PC-3 (cell line): ENCODE measurements around the gene LPCAT1. TPM values are rescaled to one million over a fixed set of nuclear protein-coding genes. Genes with fewer than 3 reads are reported as not detected.

Experiments
- ATAC-seq: fragments of 200-7000 bp; cut with Tn5 transposase; 2 replicates; pipeline ENCODE4 v1.9.1; 2020; ENCODE audit warnings: mild to moderate bottlenecking, moderate library complexity
- BruUV-seq: library from RNA; stranded (reverse); fragments of 400-500 nt; replicated peaks from 2 replicates; lab custom pipeline; 2021; lab: Mats Ljungman, UMichigan
- CTCF ChIA-PET: fragments of 300-600 bp; sonication (Branson Sonifier 250); formaldehyde crosslinking; loops from one replicate; lab custom pipeline; 2022; ENCODE audit warnings: antibody characterized with exemption; lab: Charles Lee
- POLR2A ChIA-PET: fragments of 300-600 bp; sonication (Branson Sonifier 250); formaldehyde crosslinking; loops from one replicate; lab custom pipeline; 2022; ENCODE audit warnings: antibody characterized with exemption; ENCODE audit not compliant: unreplicated experiment; lab: Charles Lee
- DNase-seq: peaks from one replicate; pipeline ENCODE4 v3.0.0-alpha.2; 2015
- H2AFZ ChIP-seq: fragments of 300-600 bp; sonication (generic); 2 replicates; pipeline ENCODE4 v1.6.0; 2016; ENCODE audit warnings: antibody characterized with exemption, low read length
- H3F3A ChIP-seq: fragments of 300-600 bp; sonication (generic); one replicate; pipeline ENCODE4 v1.6.0; 2017; ENCODE audit warnings: antibody characterized with exemption, low read length, control low read depth, mild to moderate bottlenecking; ENCODE audit not compliant: unreplicated experiment
- H3K27ac ChIP-seq: fragments of 300-600 bp; sonication (generic); 2 replicates; pipeline ENCODE4 v1.5.1; 2016; ENCODE audit warnings: mild to moderate bottlenecking, low read length
- H3K27me3 ChIP-seq: fragments of 300-600 bp; sonication (generic); 2 replicates; pipeline ENCODE4 v1.6.1; 2016; ENCODE audit warnings: low read length, mixed read lengths
- H3K36me3 ChIP-seq: fragments of 300-600 bp; sonication (generic); 2 replicates; pipeline ENCODE4 v1.6.1; 2016; ENCODE audit warnings: low read depth, mixed run types, low read length, mixed read lengths
- H3K4me1 ChIP-seq: fragments of 300-600 bp; sonication (generic); 2 replicates; pipeline ENCODE4 v1.5.1; 2016; ENCODE audit warnings: low read length; ENCODE audit not compliant: insufficient read depth
- H3K4me2 ChIP-seq: fragments of 300-600 bp; sonication (generic); 2 replicates; pipeline ENCODE4 v1.6.0; 2016; ENCODE audit warnings: low read length
- H3K4me3 ChIP-seq: fragments of 300-600 bp; sonication (generic); 2 replicates; pipeline ENCODE4 v1.5.1; 2016; ENCODE audit warnings: mild to moderate bottlenecking, low read length, mixed read lengths
- H3K79me2 ChIP-seq: fragments of 300-600 bp; sonication (generic); 2 replicates; pipeline ENCODE4 v1.6.1; 2017; ENCODE audit warnings: low read length, mixed read lengths
- H3K9ac ChIP-seq: fragments of 300-600 bp; sonication (generic); 2 replicates; pipeline ENCODE4 v1.6.0; 2016; ENCODE audit warnings: mild to moderate bottlenecking, low read length
- H3K9me2 ChIP-seq: fragments of 300-600 bp; sonication (generic); replicated peaks from 2 replicates; pipeline ENCODE4 v1.6.1; 2016; ENCODE audit warnings: mixed run types, low read length, mixed read lengths
- H3K9me3 ChIP-seq: fragments of 300-600 bp; sonication (generic); 2 replicates; pipeline ENCODE4 v1.6.1; 2016; ENCODE audit warnings: low read length, mixed read lengths
- H4K20me1 ChIP-seq: fragments of 300-600 bp; sonication (generic); 2 replicates; pipeline ENCODE4 v1.6.1; 2016; ENCODE audit warnings: low read length, mixed read lengths
- CTCF ChIP-seq: fragments of 300-600 bp; sonication (generic); conservative IDR thresholded peaks from 2 replicates; pipeline ENCODE4 v1.5.1; 2017; ENCODE audit warnings: antibody characterized with exemption, low read depth, mild to moderate bottlenecking, low read length
- EZH2 ChIP-seq: fragments of 300-600 bp; sonication (generic); IDR thresholded peaks from one replicate; pipeline ENCODE4 v1.6.1; 2017; ENCODE audit warnings: antibody characterized with exemption, mild to moderate bottlenecking, low read length; ENCODE audit not compliant: unreplicated experiment
- EZH2phosphoT487 ChIP-seq: fragments of 300-600 bp; sonication (generic); IDR thresholded peaks from 2 replicates; pipeline ENCODE4 v1.6.1; 2018; ENCODE audit warnings: mild to moderate bottlenecking, antibody characterized with exemption, low read length, borderline replicate concordance
- intact Hi-C: fragments of 100-400 bp; cut with micrococcal nuclease; formaldehyde crosslinking; loops from 2 replicates; pipeline ENCODE4 v1.9.0; 2023
- total RNA-seq: library from RNA; depleted of rRNA; stranded (reverse); fragments of >200 nt; gene quantifications from 2 replicates; pipeline ENCODE4 v1.2.3, GENCODE V29; 2014

The LPCAT1 gene
- total RNA-seq, 1 experiment from 2014 or later = 121 TPM

GRCh38 chr5:1526190-1526631 lies 2.5 kb upstream of the LPCAT1 start:
- intact Hi-C loops = no loop called here
- no TSS peak for BruUV-seq
- Histone ChIP-seq H4K20me1 (peaks cover 7% of the 10 kb centered on the region), H3K4me2 (no peak overlapping the region), H3K9me2 (no peaks in the 10 kb centered on the region), H3K9ac (no peak overlapping the region), H3K4me1 (peaks cover 11% of the 10 kb centered on the region), H3K27me3 (no peaks in the 10 kb centered on the region), H3K9me3 (peaks cover 4% of the 10 kb centered on the region; the same call in 1 of the 2 replicates), H3F3A (no peaks in the 10 kb centered on the region), H3K27ac (no peak overlapping the region), H2AFZ (no peak overlapping the region), H3K79me2 (peaks cover 21% of the 10 kb centered on the region), H3K36me3 (peaks cover 7% of the 10 kb centered on the region), H3K4me3 (no peak overlapping the region)
- no peak for DNase-seq
- ChIA-PET CTCF (no interaction called here), POLR2A (no interaction called here)
- no peak for TF ChIP-seq EZH2
- TF ChIP-seq EZH2phosphoT487 = no peak
- TF ChIP-seq CTCF = no peak
- ATAC-seq = no peak

GRCh38 chr5:1525624-1526189 lies 1.9 kb upstream of the LPCAT1 start:
- H3K79me2 ChIP-seq = peaks cover 27% of the 10 kb centered on the region
- H3K36me3 ChIP-seq = peaks cover 11% of the 10 kb centered on the region
- H3K9me2 ChIP-seq = no peaks in the 10 kb centered on the region
- H3F3A ChIP-seq = no peaks in the 10 kb centered on the region
- peaks cover 4% of the 10 kb centered on the region; the same call in 1 of the 2 replicates for H3K9me3 ChIP-seq
- H2AFZ ChIP-seq = no peak overlapping the region
- ATAC-seq (no peak), DNase-seq (no peak)
- peaks cover 11% of the 10 kb centered on the region for H4K20me1 ChIP-seq
- H3K4me1 ChIP-seq = peaks cover 16% of the 10 kb centered on the region
- no peak for TF ChIP-seq EZH2phosphoT487
- TF ChIP-seq EZH2 = no peak
- TF ChIP-seq CTCF = no peak
- no peak overlapping the region for H3K4me3 ChIP-seq
- ChIA-PET POLR2A (no interaction called here), CTCF (no interaction called here)
- H3K4me2 ChIP-seq = no peak overlapping the region
- BruUV-seq = no TSS peak
- intact Hi-C loops = no loop called here
- no peak overlapping the region for H3K27ac ChIP-seq
- no peaks in the 10 kb centered on the region for H3K27me3 ChIP-seq
- H3K9ac ChIP-seq = no peak overlapping the region

- intact Hi-C loops = loop anchor here (5.0 kb wide), 1 partner anchor 32 kb away; no protein-coding TSS in a partner anchor
- ChIA-PET POLR2A (no interaction called here), CTCF (no interaction called here)
- peaks cover 15% of the 10 kb centered on the region for H3K36me3 ChIP-seq
- H3K9ac ChIP-seq = no peak overlapping the region
- ATAC-seq (no peak), DNase-seq (no peak)
- peaks cover 3% of the 10 kb centered on the region; the same call in 1 of the 2 replicates for H3K9me3 ChIP-seq
- H4K20me1 ChIP-seq = peaks cover 11% of the 10 kb centered on the region
- H3K27ac ChIP-seq = no peak overlapping the region
- H3K79me2 ChIP-seq = peaks cover 33% of the 10 kb centered on the region
- no peak overlapping the region for H3K4me2 ChIP-seq
- H3K9me2 ChIP-seq = no peaks in the 10 kb centered on the region
- BruUV-seq = no TSS peak
- TF ChIP-seq EZH2 (no peak), CTCF (no peak)
- H3K4me1 ChIP-seq = peaks cover 19% of the 10 kb centered on the region
- no peak overlapping the region for H3K4me3 ChIP-seq
- H2AFZ ChIP-seq = no peak overlapping the region
- no peaks in the 10 kb centered on the region for H3F3A ChIP-seq
- no peaks in the 10 kb centered on the region for H3K27me3 ChIP-seq
Observed at GRCh38 chr5:1524799-1525623, 1.3 kb upstream of the LPCAT1 start.
